Rectal smooth muscle tissue (tissue), 1 donor: ENCODE measurements around the gene RNH1.
"Not testable (repeated sequence)": the region's sequence is repeated elsewhere in the genome, so short reads cannot be mapped to it uniquely, and the experiment has no call there.

Source experiments
- H3K27ac ChIP-seq: one replicate; pipeline ENCODE4 v1.7.0; 2013; ENCODE audit warnings: low read depth, low read length, inconsistent platforms
- H3K27me3 ChIP-seq: one replicate; pipeline ENCODE4 v1.7.0; 2013; ENCODE audit warnings: low read length; ENCODE audit not compliant: control insufficient read depth, insufficient read depth
- H3K36me3 ChIP-seq: one replicate; pipeline ENCODE4 v1.7.0; 2013; ENCODE audit warnings: low read length; ENCODE audit not compliant: control insufficient read depth, insufficient read depth
- H3K4me1 ChIP-seq: one replicate; pipeline ENCODE4 v1.7.0; 2013; ENCODE audit warnings: low read length; ENCODE audit not compliant: control insufficient read depth, insufficient read depth
- H3K4me3 ChIP-seq: one replicate; pipeline ENCODE4 v1.7.0; 2013; ENCODE audit warnings: low read length
- H3K9ac ChIP-seq: one replicate; pipeline ENCODE4 v1.7.0; 2013; ENCODE audit warnings: low read length

Gene RNH1

DNA sequence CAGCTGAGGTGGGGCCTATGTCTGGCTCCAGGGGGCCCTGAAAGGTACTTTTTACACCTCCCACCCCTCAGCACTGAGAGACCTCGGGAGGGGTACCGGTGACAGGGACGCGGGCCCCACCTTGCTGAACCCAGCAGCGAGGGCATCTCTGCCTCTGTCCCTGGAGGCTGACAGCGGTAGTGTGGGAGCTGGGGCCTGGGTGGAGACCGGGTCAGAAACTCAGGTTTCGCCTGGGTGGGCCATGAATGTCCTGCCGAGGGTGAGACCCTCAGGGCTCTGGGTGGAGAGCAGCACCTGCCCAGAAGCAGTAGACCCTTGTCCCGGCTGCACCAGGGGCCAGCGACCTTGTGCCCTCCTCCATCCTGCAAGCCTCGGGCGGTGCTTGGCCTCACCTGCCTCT lies 34.8 kb downstream of the RNH1 start:
- Histone ChIP-seq H3K27ac (no peak overlapping the region), H3K4me1 (peaks cover 11% of the 10 kb centered on the region)

DNA sequence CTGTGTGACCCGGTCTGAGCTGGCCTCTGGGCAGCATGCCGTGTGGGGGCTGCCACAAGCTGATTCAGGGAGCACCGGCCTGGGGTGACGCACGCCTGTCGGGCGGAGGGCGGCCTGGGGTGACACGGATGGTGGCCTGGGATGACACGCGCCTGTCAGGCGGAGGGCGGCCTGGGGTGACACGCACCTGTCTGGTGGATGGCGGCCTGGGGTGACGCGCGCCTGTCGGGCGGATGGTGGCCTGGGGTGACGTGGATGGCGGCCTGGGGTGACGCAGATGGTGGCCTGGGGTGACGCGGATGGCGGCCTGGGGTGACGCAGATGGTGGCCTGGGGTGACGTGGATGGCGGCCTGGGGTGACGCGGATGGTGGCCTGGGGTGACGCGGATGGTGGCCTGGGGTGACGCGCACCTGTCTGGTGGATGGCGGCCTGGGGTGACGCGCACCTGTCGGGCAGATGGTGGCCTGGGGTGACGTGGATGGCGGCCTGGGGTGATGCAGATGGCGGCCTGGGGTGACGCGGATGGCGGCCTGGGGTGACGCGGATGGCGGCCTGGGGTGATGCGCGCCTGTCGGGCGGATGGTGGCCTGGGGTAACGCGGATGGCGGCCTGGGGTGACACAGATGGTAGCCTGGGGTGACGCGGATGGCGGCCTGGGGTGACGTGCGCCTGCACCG lies 35.4 kb downstream of the RNH1 start:
- H3K4me3 ChIP-seq = no peak overlapping the region
- no peaks in the 10 kb centered on the region for H3K36me3 ChIP-seq
- no peaks in the 10 kb centered on the region for H3K27me3 ChIP-seq
- H3K4me1 ChIP-seq = peaks cover 11% of the 10 kb centered on the region
- no peak overlapping the region for H3K27ac ChIP-seq
- no peak overlapping the region for H3K9ac ChIP-seq

More for the DNA sequence above, 34.8 kb downstream of the RNH1 start:
- Histone ChIP-seq H3K9ac (no peak overlapping the region), H3K27me3 (no peaks in the 10 kb centered on the region), H3K4me3 (no peak overlapping the region), H3K36me3 (no peaks in the 10 kb centered on the region)

GRCh38 chr11:469684-470560 lies 37.1 kb downstream of the RNH1 start:
- peak overlapping the region; percentile 83 for H3K27ac ChIP-seq
- H3K4me1 ChIP-seq = peaks cover 11% of the 10 kb centered on the region
- H3K36me3 ChIP-seq = no peaks in the 10 kb centered on the region
- H3K4me3 ChIP-seq = peak overlapping the region; percentile 64
- no peak overlapping the region for H3K9ac ChIP-seq
- no peaks in the 10 kb centered on the region for H3K27me3 ChIP-seq

- H3K27ac ChIP-seq = peak overlapping the region; percentile 83
- H3K9ac ChIP-seq, H3K27me3 ChIP-seq, H3K36me3 ChIP-seq: not testable (repeated sequence)
- peak overlapping the region; percentile 64 for H3K4me3 ChIP-seq
- H3K4me1 ChIP-seq = peaks cover 11% of the 10 kb centered on the region
Measured at GRCh38 chr11:469026-469683, 37.9 kb downstream of the RNH1 start.

GRCh38 chr11:468493-468892 lies 38.5 kb downstream of the RNH1 start:
- no peak overlapping the region for H3K27ac ChIP-seq

DNA sequence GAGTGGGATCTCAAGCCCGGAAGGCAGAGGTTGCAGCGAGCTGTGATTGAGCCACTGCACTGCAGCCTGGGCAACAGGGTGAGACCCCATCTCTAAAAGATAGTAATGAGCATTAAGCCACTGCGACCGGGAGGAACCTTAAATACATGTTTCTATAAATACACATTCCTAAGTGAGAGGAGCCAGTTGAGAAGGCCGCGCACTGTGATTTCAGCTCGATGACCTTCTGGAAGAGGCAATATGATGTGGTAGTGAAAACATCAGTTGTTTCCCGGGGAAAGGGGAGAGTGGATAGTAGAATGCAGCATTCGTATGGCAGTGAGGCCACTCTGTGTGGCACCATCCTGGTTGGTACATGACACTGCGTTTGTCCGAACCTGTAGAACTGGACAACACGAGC lies 39.0 kb downstream of the RNH1 start:
- Histone ChIP-seq H3K4me1 (peaks cover 11% of the 10 kb centered on the region), H3K9ac (no peak overlapping the region), H3K27me3 (no peaks in the 10 kb centered on the region), H3K4me3 (no peak overlapping the region), H3K27ac (no peak overlapping the region), H3K36me3 (no peaks in the 10 kb centered on the region)

More at GRCh38 chr11:468493-468892, 38.5 kb downstream of the RNH1 start:
- no peaks in the 10 kb centered on the region for H3K36me3 ChIP-seq
- no peak overlapping the region for H3K9ac ChIP-seq
- H3K4me3 ChIP-seq = no peak overlapping the region
- H3K4me1 ChIP-seq = peaks cover 11% of the 10 kb centered on the region
- H3K27me3 ChIP-seq = no peaks in the 10 kb centered on the region

GRCh38 chr11:465896-466530 lies 41.0 kb downstream of the RNH1 start:
- peaks cover 7% of the 10 kb centered on the region for H3K36me3 ChIP-seq
- no peak overlapping the region for H3K9ac ChIP-seq
- H3K27ac ChIP-seq = no peak overlapping the region
- no peaks in the 10 kb centered on the region for H3K27me3 ChIP-seq
- peaks cover 11% of the 10 kb centered on the region for H3K4me1 ChIP-seq
- H3K4me3 ChIP-seq = no peak overlapping the region

DNA sequence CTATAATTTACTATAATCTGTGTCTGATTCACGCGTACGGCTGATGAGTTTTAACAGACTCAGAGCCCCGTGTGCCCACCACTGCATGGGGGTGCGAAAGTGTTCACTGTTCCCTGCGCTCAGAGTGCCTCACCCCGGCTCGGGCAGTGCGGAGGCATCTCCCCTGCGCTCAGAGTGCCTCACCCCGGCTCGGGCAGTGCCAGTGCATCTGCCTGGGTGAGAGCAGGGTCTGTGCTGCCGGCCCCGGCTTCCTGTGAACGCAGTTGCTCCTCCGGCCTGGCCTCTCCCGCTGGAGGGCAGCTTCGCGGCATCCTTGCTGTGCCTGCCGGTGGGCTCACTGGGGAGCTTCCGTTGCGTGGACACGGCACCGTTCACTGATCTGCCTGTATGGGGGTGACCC lies 42.7 kb downstream of the RNH1 start:
- Histone ChIP-seq H3K27me3 (no peaks in the 10 kb centered on the region), H3K27ac (no peak overlapping the region), H3K4me3 (no peak overlapping the region), H3K9ac (no peak overlapping the region), H3K4me1 (peaks cover 1% of the 10 kb centered on the region), H3K36me3 (peaks cover 14% of the 10 kb centered on the region)

DNA sequence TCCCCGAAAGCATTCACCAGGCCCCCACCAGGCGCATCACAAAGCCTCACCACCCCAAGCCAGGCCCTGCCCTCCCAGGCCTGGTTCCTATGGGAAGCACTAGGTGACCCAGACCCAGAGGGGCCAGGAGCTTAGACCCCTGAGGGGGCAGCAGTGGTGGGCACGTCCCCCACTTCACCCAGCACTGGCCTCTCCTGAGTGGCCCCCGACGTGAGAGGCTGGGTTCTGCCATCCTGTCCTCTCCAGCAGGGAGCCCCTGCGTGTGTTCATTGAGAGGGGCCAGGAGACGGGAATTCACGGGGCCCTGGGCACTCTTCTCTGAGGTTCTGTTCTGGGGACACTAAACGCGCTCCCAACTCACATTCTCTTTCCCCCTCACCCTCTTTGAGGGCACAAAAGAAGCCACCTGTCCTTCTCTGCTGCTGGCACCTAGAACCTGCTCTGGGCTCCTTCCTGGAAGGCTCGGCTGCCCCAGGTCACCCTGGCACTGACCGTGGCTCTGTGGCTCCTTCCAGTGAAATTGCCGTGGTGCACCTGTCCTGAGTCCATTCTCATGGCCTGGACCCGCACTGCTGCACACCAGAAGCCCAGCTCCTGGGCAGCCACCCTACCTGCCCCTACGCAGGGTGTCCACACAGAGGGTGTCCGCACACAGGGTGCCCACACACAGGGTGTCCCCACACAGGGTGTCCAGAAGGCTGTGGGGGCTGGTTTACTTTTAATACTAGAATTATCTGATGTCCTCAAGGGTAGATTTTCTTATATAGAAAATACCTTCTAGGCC lies 44.7 kb downstream of the RNH1 start:
- Histone ChIP-seq H3K9ac (no peak overlapping the region), H3K27me3 (no peaks in the 10 kb centered on the region), H3K36me3 (peaks cover 14% of the 10 kb centered on the region), H3K4me1 (no peaks in the 10 kb centered on the region), H3K27ac (no peak overlapping the region), H3K4me3 (no peak overlapping the region)

- Histone ChIP-seq H3K4me1 (no peaks in the 10 kb centered on the region), H3K4me3 (no peak overlapping the region), H3K27ac (no peak overlapping the region), H3K27me3 (no peaks in the 10 kb centered on the region), H3K36me3 (peaks cover 14% of the 10 kb centered on the region), H3K9ac (no peak overlapping the region)
Measured at GRCh38 chr11:461626-462025, 45.4 kb downstream of the RNH1 start.

DNA sequence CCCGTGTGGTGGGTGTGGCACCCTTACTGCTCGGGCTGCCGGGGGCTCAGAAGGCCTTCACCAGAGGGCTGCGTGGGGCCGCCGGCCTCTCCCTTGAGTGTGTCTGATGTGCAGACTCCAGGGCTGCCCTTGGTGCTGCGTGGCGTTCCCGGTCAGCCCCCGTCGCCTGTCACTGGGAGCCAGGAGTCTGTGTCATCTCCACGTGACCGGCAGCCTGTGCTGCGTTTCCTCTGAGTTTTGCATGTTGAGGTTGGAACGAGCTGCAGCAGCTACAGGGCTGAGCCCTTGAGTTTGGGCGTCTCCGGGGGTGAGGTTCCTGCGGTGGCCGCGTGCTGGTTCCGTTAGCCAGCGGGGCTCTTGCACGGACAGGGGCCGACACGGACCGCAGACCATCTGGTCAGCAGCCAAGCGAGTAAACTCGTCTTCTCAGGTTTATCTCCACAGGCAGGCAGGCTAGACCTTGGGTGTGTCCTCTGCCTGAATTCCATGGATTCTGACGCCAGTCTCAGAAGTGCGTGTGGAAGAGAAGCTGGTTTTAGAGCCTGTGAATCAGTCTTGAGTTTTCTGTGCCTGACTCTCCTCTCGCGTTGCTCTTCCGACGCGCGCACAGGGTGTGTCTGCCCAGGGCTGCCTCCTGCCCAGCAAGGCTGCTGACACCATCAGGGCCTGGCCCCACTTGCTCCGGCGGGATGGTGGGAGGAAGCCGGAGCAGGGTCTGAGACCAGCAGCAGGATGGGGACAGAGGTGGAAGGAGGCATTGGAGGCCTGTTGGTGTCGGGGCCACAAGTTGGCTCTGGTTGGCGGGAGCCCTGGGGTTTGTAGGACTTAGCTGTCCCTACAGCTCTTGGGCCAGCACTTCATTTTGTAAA lies 46.5 kb downstream of the RNH1 start:
- H3K4me1 ChIP-seq = no peaks in the 10 kb centered on the region
- no peak overlapping the region for H3K9ac ChIP-seq
- H3K27me3 ChIP-seq = no peaks in the 10 kb centered on the region
- H3K27ac ChIP-seq = no peak overlapping the region
- H3K4me3 ChIP-seq = no peak overlapping the region
- H3K36me3 ChIP-seq = peaks cover 14% of the 10 kb centered on the region
